ENCODE data around the gene PPP1R14B.

PPP1R14B gene

GRCh38 chr11:64287676-64288352 is 41.1 kb upstream of the PPP1R14B start:
- Histone ChIP-seq H3K27me3 (ENCODE audit: control insufficient read depth, insufficient read depth, low read length) (peaks cover 39% of the 10 kb centered on the region), H3K9me3 (ENCODE audit: control insufficient read depth, low read depth, low read length) (no peaks in the 10 kb centered on the region), H3K4me1 (ENCODE audit: control insufficient read depth, low read depth, low read length) (peaks cover 3% of the 10 kb centered on the region), H3K36me3 (ENCODE audit: control insufficient read depth, low read depth, low read length) (no peaks in the 10 kb centered on the region), H3K9ac (ENCODE audit: low read length) (no peak overlapping the region), H3K4me3 (ENCODE audit: low read length) (no peak overlapping the region), H3K27ac (ENCODE audit: low read length) (no peak overlapping the region)

- Histone ChIP-seq H3K4me1 (ENCODE audit: control insufficient read depth, low read depth, low read length) (peaks cover 3% of the 10 kb centered on the region), H3K9ac (ENCODE audit: low read length) (no peak overlapping the region), H3K4me3 (ENCODE audit: low read length) (no peak overlapping the region), H3K36me3 (ENCODE audit: control insufficient read depth, low read depth, low read length) (no peaks in the 10 kb centered on the region), H3K27me3 (ENCODE audit: control insufficient read depth, insufficient read depth, low read length) (peaks cover 29% of the 10 kb centered on the region), H3K27ac (ENCODE audit: low read length) (no peak overlapping the region), H3K9me3 (ENCODE audit: control insufficient read depth, low read depth, low read length) (no peaks in the 10 kb centered on the region)
Observed at GRCh38 chr11:64286801-64287159, 40.0 kb upstream of the PPP1R14B start.

GRCh38 chr11:64285885-64286800 is 39.4 kb upstream of the PPP1R14B start:
- Histone ChIP-seq H3K4me1 (ENCODE audit: control insufficient read depth, low read depth, low read length) (peaks cover 3% of the 10 kb centered on the region), H3K27ac (ENCODE audit: low read length) (no peak overlapping the region), H3K9ac (ENCODE audit: low read length) (no peak overlapping the region), H3K27me3 (ENCODE audit: control insufficient read depth, insufficient read depth, low read length) (peaks cover 22% of the 10 kb centered on the region), H3K36me3 (ENCODE audit: control insufficient read depth, low read depth, low read length) (no peaks in the 10 kb centered on the region), H3K4me3 (ENCODE audit: low read length) (peak overlapping the region; percentile 85), H3K9me3 (ENCODE audit: control insufficient read depth, low read depth, low read length) (no peaks in the 10 kb centered on the region)

- no peaks in the 10 kb centered on the region for H3K9me3 ChIP-seq (ENCODE audit: control insufficient read depth, low read depth, low read length)
- H3K4me1 ChIP-seq (ENCODE audit: control insufficient read depth, low read depth, low read length), result peaks cover 3% of the 10 kb centered on the region
- H3K9ac ChIP-seq (ENCODE audit: low read length), result peak within 1 kb of the TSS; percentile 67
- H3K27me3 ChIP-seq (ENCODE audit: control insufficient read depth, insufficient read depth, low read length), result peaks cover 13% of the 10 kb centered on the region
- H3K36me3 ChIP-seq (ENCODE audit: control insufficient read depth, low read depth, low read length), result no peaks in the 10 kb centered on the region
- no peak within 1 kb of the TSS for H3K27ac ChIP-seq (ENCODE audit: low read length)
- peak within 1 kb of the TSS; percentile 85 for H3K4me3 ChIP-seq (ENCODE audit: low read length)
Observed at GRCh38 chr11:64284962-64285884, 38.5 kb upstream of the PPP1R14B start, which contains the start of gene GPR137. Gene GPR137, plus strand, starts transcription at chr11:64285848. Its CDS starts 677 bp downstream, at chr11:64286525.

GRCh38 chr11:64284048-64284961 is 37.6 kb upstream of the PPP1R14B start, which contains the start of gene BAD:
Gene BAD, minus strand, starts transcription at chr11:64284665. Its CDS starts 297 bp downstream, at chr11:64284368.
- H3K27ac ChIP-seq (ENCODE audit: low read length), result no peak within 1 kb of the TSS
- H3K4me1 ChIP-seq (ENCODE audit: control insufficient read depth, low read depth, low read length), result peaks cover 3% of the 10 kb centered on the region

GRCh38 chr11:64283092-64283491 is 36.3 kb upstream of the PPP1R14B start:
- Histone ChIP-seq H3K27me3 (ENCODE audit: control insufficient read depth, insufficient read depth, low read length) (no peaks in the 10 kb centered on the region), H3K9ac (ENCODE audit: low read length) (no peak overlapping the region), H3K27ac (ENCODE audit: low read length) (no peak overlapping the region), H3K36me3 (ENCODE audit: control insufficient read depth, low read depth, low read length) (no peaks in the 10 kb centered on the region), H3K4me3 (ENCODE audit: low read length) (no peak overlapping the region), H3K9me3 (ENCODE audit: control insufficient read depth, low read depth, low read length) (no peaks in the 10 kb centered on the region), H3K4me1 (ENCODE audit: control insufficient read depth, low read depth, low read length) (peaks cover 3% of the 10 kb centered on the region)

More at GRCh38 chr11:64284048-64284961, 37.6 kb upstream of the PPP1R14B start, which contains the start of gene BAD:
- H3K36me3 ChIP-seq (ENCODE audit: control insufficient read depth, low read depth, low read length), result no peaks in the 10 kb centered on the region
- H3K9ac ChIP-seq (ENCODE audit: low read length), result peak within 1 kb of the TSS; percentile 67
- H3K27me3 ChIP-seq (ENCODE audit: control insufficient read depth, insufficient read depth, low read length), result peaks cover 4% of the 10 kb centered on the region
- H3K4me3 ChIP-seq (ENCODE audit: low read length), result peak within 1 kb of the TSS; percentile 85
- no peaks in the 10 kb centered on the region for H3K9me3 ChIP-seq (ENCODE audit: control insufficient read depth, low read depth, low read length)

GRCh38 chr11:64281957-64282770 is 35.4 kb upstream of the PPP1R14B start:
- Histone ChIP-seq H3K9ac (ENCODE audit: low read length) (no peak overlapping the region), H3K4me1 (ENCODE audit: control insufficient read depth, low read depth, low read length) (peaks cover 3% of the 10 kb centered on the region), H3K4me3 (ENCODE audit: low read length) (no peak overlapping the region), H3K27me3 (ENCODE audit: control insufficient read depth, insufficient read depth, low read length) (no peaks in the 10 kb centered on the region), H3K36me3 (ENCODE audit: control insufficient read depth, low read depth, low read length) (no peaks in the 10 kb centered on the region), H3K27ac (ENCODE audit: low read length) (no peak overlapping the region), H3K9me3 (ENCODE audit: control insufficient read depth, low read depth, low read length) (no peaks in the 10 kb centered on the region)

- Histone ChIP-seq H3K36me3 (ENCODE audit: control insufficient read depth, low read depth, low read length) (peaks cover 3% of the 10 kb centered on the region), H3K4me3 (ENCODE audit: low read length) (no peak overlapping the region), H3K9ac (ENCODE audit: low read length) (no peak overlapping the region), H3K27me3 (ENCODE audit: control insufficient read depth, insufficient read depth, low read length) (no peaks in the 10 kb centered on the region), H3K9me3 (ENCODE audit: control insufficient read depth, low read depth, low read length) (no peaks in the 10 kb centered on the region), H3K4me1 (ENCODE audit: control insufficient read depth, low read depth, low read length) (no peaks in the 10 kb centered on the region), H3K27ac (ENCODE audit: low read length) (no peak overlapping the region)
Observed at GRCh38 chr11:64278576-64279190, 31.9 kb upstream of the PPP1R14B start.

GRCh38 chr11:64276653-64277431 is 30.1 kb upstream of the PPP1R14B start:
- H3K27me3 ChIP-seq (ENCODE audit: control insufficient read depth, insufficient read depth, low read length), result no peaks in the 10 kb centered on the region
- H3K4me1 ChIP-seq (ENCODE audit: control insufficient read depth, low read depth, low read length), result no peaks in the 10 kb centered on the region
- H3K4me3 ChIP-seq (ENCODE audit: low read length), result no peak overlapping the region
- no peak overlapping the region for H3K9ac ChIP-seq (ENCODE audit: low read length)
- no peaks in the 10 kb centered on the region for H3K9me3 ChIP-seq (ENCODE audit: control insufficient read depth, low read depth, low read length)
- H3K36me3 ChIP-seq (ENCODE audit: control insufficient read depth, low read depth, low read length), result peaks cover 3% of the 10 kb centered on the region
- no peak overlapping the region for H3K27ac ChIP-seq (ENCODE audit: low read length)

Data from iPS-18a (cell line).